Activated CD8-positive, alpha-beta memory T cell treated with anti-CD3 and anti-CD28 coated beads, Interleukin-2, amount 50 U/mL, for 48 hours (primary cell): ENCODE results near the gene CMYA5.

Experiments used
- DNase-seq: peaks from one replicate; pipeline ENCODE4 v3.0.0-alpha.2; 2020

CMYA5 gene

GRCh38 chr5:79800979-79801827 lies 111.6 kb downstream of the CMYA5 start:
- no peak for DNase-seq

GRCh38 chr5:79802406-79802805 lies 112.8 kb downstream of the CMYA5 start:
- DNase-seq: no peak

GRCh38 chr5:79803007-79803406 lies 113.4 kb downstream of the CMYA5 start:
- no peak for DNase-seq

GRCh38 chr5:79806741-79807140 lies 117.1 kb downstream of the CMYA5 start:
- DNase-seq: no peak

GRCh38 chr5:79809743-79810142 lies 120.1 kb downstream of the CMYA5 start:
- DNase-seq: no peak

- no peak for DNase-seq
Observed at GRCh38 chr5:79811081-79811480, 121.4 kb downstream of the CMYA5 start.

- no peak for DNase-seq
Observed at GRCh38 chr5:79811904-79812303, 122.3 kb downstream of the CMYA5 start.

GRCh38 chr5:79814699-79815098 lies 125.1 kb downstream of the CMYA5 start:
- DNase-seq: no peak

GRCh38 chr5:79816014-79816413 lies 126.4 kb downstream of the CMYA5 start:
- DNase-seq: no peak

- no peak for DNase-seq
Observed at GRCh38 chr5:79820648-79821047, 131.0 kb downstream of the CMYA5 start.

GRCh38 chr5:79824444-79824843 lies 134.8 kb downstream of the CMYA5 start:
- no peak for DNase-seq

GRCh38 chr5:79825802-79826201 lies 136.2 kb downstream of the CMYA5 start:
- no peak for DNase-seq

- no peak for DNase-seq
Observed at GRCh38 chr5:79827159-79827629, 137.6 kb downstream of the CMYA5 start.

GRCh38 chr5:79829260-79829659 lies 139.6 kb downstream of the CMYA5 start:
- no peak for DNase-seq

GRCh38 chr5:79831381-79832309 lies 142.0 kb downstream of the CMYA5 start:
- DNase-seq: no peak

- DNase-seq: no peak
Observed at GRCh38 chr5:79832911-79833310, 143.3 kb downstream of the CMYA5 start.

- DNase-seq: no peak
Observed at GRCh38 chr5:79834098-79834753, 144.6 kb downstream of the CMYA5 start.

GRCh38 chr5:79834754-79835714 lies 145.4 kb downstream of the CMYA5 start:
- no peak for DNase-seq

- no peak for DNase-seq
Observed at GRCh38 chr5:79837761-79838551, 148.3 kb downstream of the CMYA5 start.

GRCh38 chr5:79840084-79840990 lies 150.7 kb downstream of the CMYA5 start:
- DNase-seq: no peak
